ENCODE data around the gene DNER. TPM values are rescaled to one million over a fixed set of nuclear protein-coding genes. Genes with fewer than 3 reads are reported as not detected.

The DNER gene
- total and polyA plus RNA-seq, 2 donors (not counting 1 experiment from before 2014, with no cell fraction given), result not detected

- H3K9ac ChIP-seq (ENCODE audit: low read length), result no peak overlapping the region
- no peaks in the 10 kb centered on the region for H3K4me1 ChIP-seq (ENCODE audit: control insufficient read depth in 2 of 2, insufficient read depth in 2 of 2, low read length in 2 of 2)
- no peak overlapping the region for H3K4me2 ChIP-seq (replicated peaks; ENCODE audit: low read depth, low read length, poor library complexity, severe bottlenecking)
- ChIA-PET CTCF (no interaction called here), POLR2A (no interaction called here)
- no peak overlapping the region for H3K27ac ChIP-seq (ENCODE audit: low read length in 2 of 2)
- no peak overlapping the region for H2AFZ ChIP-seq (ENCODE audit: insufficient read depth, low read depth, low read length, poor library complexity, severe bottlenecking)
- WGBS (ENCODE audit: insufficient coverage), result 67% methylated on average over 1 of the region's 1 CpG
- no peaks in the 10 kb centered on the region for H3K79me2 ChIP-seq (ENCODE audit: control insufficient read depth, insufficient read depth, low read length)
- H3K9me3 ChIP-seq (ENCODE audit: control extremely low read depth in 1 of 3, control insufficient read depth in 2 of 3, insufficient read depth in 1 of 3, low read length in 2 of 3), result peaks cover 0 to 24% (median 16%) of the 10 kb centered on the region in 3 donors
- no peaks in the 10 kb centered on the region for H4K20me1 ChIP-seq (ENCODE audit: control insufficient read depth, insufficient read depth, low read length, poor library complexity, severe bottlenecking)
- Mint-ChIP-seq H3K4me3 (no peak overlapping the region), H3K9me3 (ENCODE audit: insufficient read depth) (peaks cover 10% of the 10 kb centered on the region), H3K27me3 (peaks cover 13% of the 10 kb centered on the region), H3K27ac (no peak overlapping the region), H3K4me1 (no peaks in the 10 kb centered on the region)
- no peak for TF ChIP-seq CTCF (IDR thresholded peaks at IDR 0.05)
- TF ChIP-seq EZH2 (IDR thresholded peaks at IDR 0.05; ENCODE audit: borderline replicate concordance, insufficient read depth, low read depth, low read length, poor library complexity, severe bottlenecking), result no peak
- H3K36me3 ChIP-seq (replicated peaks in 1 of 2; ENCODE audit: control extremely low read depth in 1 of 2, control insufficient read depth in 1 of 2, extremely low read depth in 1 of 2, insufficient read depth in 2 of 2, low read length in 1 of 2), result no peaks in the 10 kb centered on the region
- intact Hi-C loops (cut with micrococcal nuclease), result no loop called here
- H3K27me3 ChIP-seq (replicated peaks in 1 of 4; ENCODE audit: control extremely low read depth in 1 of 4, control insufficient read depth in 3 of 4, insufficient read depth in 4 of 4, low read length in 3 of 4), result no peaks in the 10 kb centered on the region
- ATAC-seq (ENCODE audit: low read depth) (no peak), DNase-seq (no peak)
- H3K4me3 ChIP-seq (ENCODE audit: control extremely low read depth in 1 of 5, extremely low read depth in 1 of 5, insufficient read depth in 1 of 5, low read depth in 2 of 5, low read length in 4 of 5), result no peak overlapping the region
These were observed 20.1 kb upstream of the DNER start for GRCh38 chr2:229734410-229734809.

- no peaks in the 10 kb centered on the region for H3K27me3 ChIP-seq (replicated peaks in 1 of 4; ENCODE audit: control extremely low read depth in 1 of 4, control insufficient read depth in 3 of 4, insufficient read depth in 4 of 4, low read length in 3 of 4)
- no peaks in the 10 kb centered on the region for H3K36me3 ChIP-seq (replicated peaks in 1 of 2; ENCODE audit: control extremely low read depth in 1 of 2, control insufficient read depth in 1 of 2, extremely low read depth in 1 of 2, insufficient read depth in 2 of 2, low read length in 1 of 2)
- H3K4me3 ChIP-seq (ENCODE audit: control extremely low read depth in 1 of 5, extremely low read depth in 1 of 5, insufficient read depth in 1 of 5, low read depth in 2 of 5, low read length in 4 of 5), result no peak overlapping the region
- no peak overlapping the region for H3K27ac ChIP-seq (ENCODE audit: low read length in 2 of 2)
- H3K4me1 Mint-ChIP-seq, result no peaks in the 10 kb centered on the region
- DNase-seq, result no peak
- 100% methylated on average over 1 of the region's 6 CpGs for WGBS (ENCODE audit: insufficient coverage)
- H3K4me3 Mint-ChIP-seq, result no peak overlapping the region
- no peaks in the 10 kb centered on the region for H3K4me1 ChIP-seq (ENCODE audit: control insufficient read depth in 2 of 2, insufficient read depth in 2 of 2, low read length in 2 of 2)
- no peak overlapping the region for H3K27ac Mint-ChIP-seq
- no peaks in the 10 kb centered on the region for H3K79me2 ChIP-seq (ENCODE audit: control insufficient read depth, insufficient read depth, low read length)
- no peak overlapping the region for H3K4me2 ChIP-seq (replicated peaks; ENCODE audit: low read depth, low read length, poor library complexity, severe bottlenecking)
- ATAC-seq (ENCODE audit: low read depth), result no peak
- intact Hi-C loops (cut with micrococcal nuclease), result no loop called here
- TF ChIP-seq CTCF (IDR thresholded peaks at IDR 0.05) (no peak), EZH2 (IDR thresholded peaks at IDR 0.05; ENCODE audit: borderline replicate concordance, insufficient read depth, low read depth, low read length, poor library complexity, severe bottlenecking) (no peak)
- peaks cover 0 to 20% (median 15%) of the 10 kb centered on the region in 3 donors for H3K9me3 ChIP-seq (ENCODE audit: control extremely low read depth in 1 of 3, control insufficient read depth in 2 of 3, insufficient read depth in 1 of 3, low read length in 2 of 3)
- no peaks in the 10 kb centered on the region for H4K20me1 ChIP-seq (ENCODE audit: control insufficient read depth, insufficient read depth, low read length, poor library complexity, severe bottlenecking)
- H2AFZ ChIP-seq (ENCODE audit: insufficient read depth, low read depth, low read length, poor library complexity, severe bottlenecking), result no peak overlapping the region
- no peak overlapping the region for H3K9ac ChIP-seq (ENCODE audit: low read length)
- POLR2A ChIA-PET, result no interaction called here
- H3K27me3 Mint-ChIP-seq, result peaks cover 13% of the 10 kb centered on the region
- CTCF ChIA-PET, result no interaction called here
- peaks cover 7% of the 10 kb centered on the region for H3K9me3 Mint-ChIP-seq (ENCODE audit: insufficient read depth)
These were observed 19.4 kb upstream of the DNER start for GRCh38 chr2:229733611-229734245.
